NCI-H2081 (cell line): ENCODE results near the gene PTGDS.
A peak's percentile ranks its signal among the peaks of the same experiment; 100 is the strongest.

Source experiments
- DNase-seq, 2 experiments: peaks; one replicate each; lab custom pipeline; 2025; lab: John Stamatoyannopoulos, UW

The PTGDS gene

DNA sequence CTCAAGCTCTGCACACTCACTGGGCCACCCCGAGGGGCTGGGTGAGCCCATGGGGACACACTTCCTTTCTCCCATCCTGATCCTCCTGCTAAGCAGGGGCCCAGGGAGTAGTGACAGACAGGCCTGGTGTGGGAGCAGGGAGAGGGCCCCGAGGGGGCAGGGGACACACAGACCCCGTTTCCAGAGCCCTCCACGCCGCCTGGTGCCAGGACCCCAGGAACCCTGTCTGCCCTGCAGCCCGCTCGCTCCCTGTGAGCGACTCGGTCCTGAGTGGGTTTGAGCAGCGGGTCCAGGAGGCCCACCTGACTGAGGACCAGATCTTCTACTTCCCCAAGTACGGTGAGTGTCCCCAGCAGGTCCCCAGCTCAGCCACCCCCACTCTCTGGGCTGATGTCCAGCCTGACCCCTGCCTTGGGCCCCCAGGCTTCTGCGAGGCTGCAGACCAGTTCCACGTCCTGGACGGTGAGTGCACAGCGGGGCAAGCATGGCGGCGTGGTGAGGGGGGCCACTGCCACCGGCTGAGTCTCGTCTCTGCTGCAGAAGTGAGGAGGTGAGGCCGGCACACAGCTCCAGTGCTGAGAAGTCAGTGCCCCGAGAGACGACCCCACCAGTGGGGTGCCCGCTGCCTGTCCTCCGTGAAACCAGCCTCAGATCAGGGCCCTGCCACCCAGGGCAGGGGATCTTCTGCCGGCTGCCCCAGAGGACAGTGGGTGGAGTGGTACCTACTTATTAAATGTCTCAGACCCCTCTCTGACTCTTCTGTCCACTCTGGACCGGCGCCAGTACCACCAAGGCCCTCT is 30.9 kb upstream of the PTGDS start:
- DNase-seq, result no peak

GRCh38 chr9:136947028-136947891 is 30.0 kb upstream of the PTGDS start:
- no peak for DNase-seq

- DNase-seq, result no peak
Measured at GRCh38 chr9:136947955-136948510, 29.3 kb upstream of the PTGDS start.

DNA sequence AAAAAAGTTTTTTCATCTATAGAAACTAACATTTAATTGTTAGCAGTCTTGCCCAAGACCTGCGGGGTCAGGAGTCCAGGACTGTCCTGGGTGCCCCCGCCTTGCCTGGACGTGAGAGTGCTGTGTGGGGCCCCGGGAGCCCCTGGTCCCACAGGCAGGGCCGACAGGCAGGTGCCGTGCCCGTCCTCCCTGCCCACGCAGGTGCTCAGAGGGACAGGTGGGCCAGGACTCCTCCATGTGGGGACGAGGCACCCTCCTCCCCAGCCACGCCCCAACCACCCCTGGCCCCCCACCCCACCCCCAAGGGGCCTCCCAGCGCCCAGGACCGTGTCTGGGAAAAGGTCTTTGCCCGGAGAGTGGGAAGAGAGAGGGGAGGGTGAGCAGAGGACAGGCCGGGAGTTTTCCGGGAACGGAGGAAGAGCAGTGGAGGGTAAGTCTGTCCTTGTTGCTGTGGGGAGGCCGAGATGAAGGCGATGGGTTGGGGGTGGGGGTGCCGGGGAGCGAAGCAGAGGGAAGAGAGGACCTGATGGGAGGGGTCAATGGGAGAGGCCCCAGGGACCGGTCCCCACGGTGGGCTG is 28.0 kb upstream of the PTGDS start:
- DNase-seq, result peak in 1 of 2 experiments; percentile 39

- DNase-seq, result peak; percentile 96
Measured at GRCh38 chr9:136949817-136950655, 27.3 kb upstream of the PTGDS start.

GRCh38 chr9:136950656-136951276 is 26.5 kb upstream of the PTGDS start:
- no peak for DNase-seq

DNA sequence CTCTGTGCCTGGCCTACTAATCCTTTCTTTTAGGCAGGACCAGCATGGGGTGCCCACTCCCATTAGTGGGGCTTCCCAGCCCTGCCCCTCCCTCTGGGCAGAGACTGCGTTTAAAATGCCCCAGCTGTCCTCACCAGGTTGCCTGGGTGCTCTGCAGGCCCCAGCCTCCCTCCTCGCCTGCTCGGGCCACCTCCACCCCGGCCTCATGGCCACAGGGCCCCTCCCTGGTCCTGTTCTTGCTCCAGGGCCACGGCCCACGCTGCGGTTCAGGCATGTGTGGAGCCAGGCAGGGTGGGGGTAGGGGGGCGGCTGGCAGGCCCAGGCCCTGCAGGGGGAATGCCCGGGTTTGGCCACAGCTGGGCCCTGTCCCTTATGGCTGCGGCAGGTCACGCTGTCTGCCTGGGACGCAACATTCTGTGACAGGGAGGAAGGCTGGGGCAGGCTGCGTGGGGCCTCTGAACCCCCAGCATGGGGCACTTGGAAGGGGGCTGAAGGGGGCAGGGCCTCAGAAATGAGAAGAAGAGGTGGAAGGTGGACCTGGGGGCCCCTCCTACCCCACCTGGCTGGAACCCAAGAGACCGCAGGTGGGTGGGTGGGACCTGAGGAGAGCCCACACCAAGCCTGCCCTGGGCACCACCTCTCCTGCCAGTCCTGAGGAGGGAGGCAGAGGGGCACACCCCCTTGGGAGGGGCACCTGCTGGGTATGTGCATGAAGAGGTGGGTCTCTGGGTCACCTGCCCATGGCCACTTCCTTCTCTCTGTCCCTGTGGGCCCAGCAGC is 25.6 kb upstream of the PTGDS start, which contains the start of gene LCN12:
Gene LCN12, plus strand, starts transcription at position 733 of the 780 bp plus-strand sequence. CDS start 55 bp downstream, outside the sequence.
- peak in 1 of 2 experiments; percentile 4 for DNase-seq

- DNase-seq, result no peak
Measured at GRCh38 chr9:136952321-136952850, 24.9 kb upstream of the PTGDS start.

DNA sequence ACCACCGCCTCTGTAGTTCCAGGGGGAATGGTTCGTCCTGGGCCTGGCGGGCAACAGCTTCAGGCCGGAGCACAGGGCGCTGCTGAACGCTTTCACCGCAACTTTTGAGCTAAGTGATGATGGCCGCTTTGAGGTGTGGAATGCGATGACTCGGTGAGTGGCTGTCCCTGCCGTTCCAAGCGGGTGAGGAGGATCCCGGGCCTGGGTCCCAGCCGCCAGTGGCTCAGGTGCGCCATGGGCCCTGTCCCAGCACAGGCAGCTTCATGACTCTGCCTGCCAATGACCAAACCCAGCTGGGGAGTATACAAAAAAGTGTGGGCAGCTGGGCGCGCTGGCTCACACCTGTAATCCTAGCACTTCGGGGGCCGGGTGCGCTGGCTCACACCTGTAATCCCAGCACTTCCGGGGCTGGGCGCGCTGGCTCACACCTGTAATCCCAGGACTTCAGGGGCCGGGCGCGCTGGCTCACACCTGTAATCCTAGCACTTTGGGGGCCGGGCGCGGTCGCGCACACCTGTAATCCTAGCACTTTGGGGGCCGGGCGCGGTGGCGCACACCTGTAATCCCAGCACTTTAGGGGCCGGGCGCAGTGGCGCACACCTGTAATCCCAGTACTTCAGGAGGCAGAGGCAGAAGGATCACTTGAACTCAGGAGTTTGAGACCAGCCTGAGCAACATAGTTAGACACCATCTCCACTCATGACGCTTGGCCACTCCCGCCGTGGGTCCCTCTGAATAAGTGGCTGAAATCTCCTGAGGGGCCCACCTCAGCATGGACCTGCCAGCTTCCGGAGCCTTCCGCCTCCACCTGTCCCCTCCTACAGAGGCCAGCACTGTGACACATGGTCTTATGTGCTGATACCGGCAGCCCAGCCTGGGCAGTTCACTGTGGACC is 24.2 kb upstream of the PTGDS start:
- no peak for DNase-seq

GRCh38 chr9:136953771-136954269 is 23.5 kb upstream of the PTGDS start:
- no peak for DNase-seq

DNA sequence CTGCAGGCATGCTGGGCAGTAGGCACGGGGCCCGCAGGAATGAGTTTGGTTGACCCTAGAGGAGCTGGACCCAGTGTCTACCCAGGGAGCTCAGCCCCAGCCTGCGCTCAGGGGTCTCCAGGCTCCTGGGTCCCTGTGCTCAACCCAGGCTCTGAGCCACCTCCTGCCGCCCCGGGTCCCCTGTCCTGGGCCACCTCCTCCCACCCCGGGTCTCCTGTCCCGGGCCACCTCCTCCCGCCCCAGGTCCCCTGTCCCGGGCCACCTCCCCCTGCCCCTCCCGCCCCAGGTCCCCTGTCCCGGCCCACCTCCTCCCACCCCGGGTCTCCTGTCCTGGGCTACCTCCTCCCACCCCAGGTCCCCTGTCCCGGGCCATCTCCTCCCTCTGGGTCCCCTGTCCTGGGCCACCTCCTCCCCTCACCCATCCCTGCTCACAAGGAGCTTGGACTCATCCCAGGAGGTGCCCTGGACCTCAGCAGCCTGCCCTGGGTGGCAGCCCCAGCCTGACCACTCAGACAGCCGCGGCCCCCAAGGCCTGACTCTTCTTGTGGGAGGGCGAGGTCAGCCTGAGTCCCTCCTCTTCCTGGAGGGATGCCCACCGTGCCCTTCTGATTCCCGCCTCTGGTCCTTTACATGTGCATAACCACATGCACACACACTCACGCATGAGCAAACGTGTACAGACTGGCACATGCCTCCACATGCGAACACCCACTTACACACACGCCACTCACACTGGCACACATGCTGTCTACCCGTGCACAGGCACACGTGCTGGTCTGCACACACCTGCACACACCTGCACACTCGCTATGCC is 22.8 kb upstream of the PTGDS start:
- DNase-seq, result no peak

GRCh38 chr9:136955202-136955942 is 21.9 kb upstream of the PTGDS start:
- DNase-seq, result no peak

GRCh38 chr9:136955943-136956335 is 21.4 kb upstream of the PTGDS start:
- DNase-seq, result no peak

DNA sequence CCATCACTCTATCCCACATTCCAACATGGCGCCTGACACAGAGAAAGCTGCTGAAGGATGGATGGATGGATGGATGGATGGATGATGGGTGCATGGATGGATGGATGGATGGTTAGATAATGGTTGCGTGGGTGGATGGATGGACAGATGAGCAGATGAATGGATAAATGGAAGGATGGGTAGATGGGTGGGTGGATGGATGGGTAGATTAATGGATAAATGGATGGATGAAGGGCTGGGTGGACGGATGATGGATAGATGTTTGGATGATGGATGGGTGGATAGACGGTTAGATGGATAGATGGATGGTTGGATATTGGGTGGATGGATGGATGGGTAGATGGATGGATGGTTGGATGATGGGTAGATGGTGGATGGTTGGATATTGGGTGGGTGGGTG is 20.7 kb upstream of the PTGDS start:
- no peak for DNase-seq

DNA sequence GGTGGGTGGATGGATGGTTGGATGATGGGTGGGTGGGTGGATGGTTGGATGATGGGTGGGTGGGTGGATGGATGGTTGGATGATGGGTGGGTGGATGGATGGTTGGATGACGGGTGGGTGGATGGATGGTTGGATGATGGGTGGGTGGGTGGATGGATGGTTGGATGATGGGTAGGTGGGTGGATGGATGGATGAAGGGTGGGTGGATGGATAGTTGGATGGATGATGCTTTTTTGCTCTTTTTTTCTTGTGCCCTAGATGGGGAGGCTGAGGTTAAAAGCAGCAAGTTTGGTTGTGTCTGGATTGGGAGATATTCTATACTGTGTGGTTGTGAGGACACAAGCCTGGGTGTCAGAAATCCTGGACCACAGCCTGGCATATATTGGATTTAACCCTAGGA is 19.8 kb upstream of the PTGDS start:
- no peak for DNase-seq

DNA sequence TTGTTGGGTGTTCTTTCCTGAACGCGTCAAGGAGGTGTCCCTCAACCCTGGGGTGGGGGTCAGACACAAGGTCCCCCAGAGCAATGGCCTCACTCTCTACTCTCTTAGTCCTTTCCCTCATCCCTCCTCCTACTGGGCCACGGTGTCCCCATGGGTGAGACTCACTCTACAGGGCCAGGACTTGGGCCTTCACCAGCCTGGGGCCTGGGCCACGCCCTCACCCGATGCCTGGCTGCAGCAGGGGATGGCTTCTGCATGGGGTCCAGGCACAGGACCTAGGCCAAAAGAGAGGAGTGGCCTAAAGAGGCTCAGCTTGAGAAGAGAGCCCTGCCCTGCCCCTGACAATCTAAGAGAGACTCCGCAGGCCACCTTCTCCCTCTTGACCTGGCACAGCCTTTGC is 19.4 kb upstream of the PTGDS start:
- DNase-seq, result no peak

DNA sequence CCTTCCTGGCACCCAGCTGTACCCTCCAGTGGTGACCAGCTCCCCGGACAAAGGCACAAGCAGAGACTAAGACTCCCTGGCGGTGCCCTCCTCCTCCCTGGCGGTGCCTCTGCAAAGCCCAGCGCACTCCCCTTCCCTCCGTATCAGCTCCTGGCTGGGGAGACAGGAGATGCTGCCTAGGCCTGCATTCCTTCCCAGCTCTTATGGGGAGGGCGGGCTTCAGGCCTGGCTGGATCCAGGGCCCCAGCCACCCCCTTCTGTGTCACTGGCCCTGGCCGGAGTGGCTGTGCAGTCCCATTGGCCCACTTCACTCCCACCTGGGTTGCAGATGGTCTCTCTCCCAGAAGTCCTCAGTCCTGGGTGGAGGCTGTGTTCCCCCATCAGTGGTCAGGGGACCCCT is 18.8 kb upstream of the PTGDS start:
- DNase-seq, result no peak
